Measurements from ENCODE around the gene NR2F2.

NR2F2 gene

DNA sequence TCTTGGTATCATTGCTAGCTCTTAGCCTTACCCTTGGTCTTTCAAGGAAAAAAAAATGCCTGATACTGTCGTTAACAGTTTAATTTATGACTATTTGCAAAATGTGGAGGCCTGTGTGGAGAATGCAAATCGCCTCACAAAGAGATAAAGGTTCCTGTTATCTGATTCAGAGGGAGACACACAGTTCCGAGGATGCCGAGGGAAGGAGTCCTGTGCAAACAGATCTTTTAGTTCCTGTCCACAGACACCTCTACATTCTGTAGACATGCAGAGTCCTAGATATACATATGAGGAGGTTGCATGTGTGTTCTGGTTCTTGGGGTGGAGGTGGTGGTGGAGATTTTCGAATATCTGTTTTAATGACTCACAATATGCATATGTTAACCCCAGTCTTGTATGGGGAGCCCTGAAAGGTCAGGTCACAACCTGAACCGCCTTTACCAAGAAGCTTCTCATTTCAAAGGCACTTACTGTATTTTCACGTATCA, 5.7 kb downstream of the NR2F2 start:
- ChIA-PET CTCF (interaction anchor here (0.7 to 4.5 kb wide), 6 partner anchors 9 to 235 kb away, joined by 3 to 45 read pairs (median 14); no protein-coding TSS in a partner anchor), POLR2A (interaction anchor here (0.8 to 1.4 kb wide), 6 partner anchors 9 to 1069 kb away, joined by 3 to 4 read pairs (median 4); no protein-coding TSS in a partner anchor)
- peak overlapping the region; percentile 96 for H3K4me3 ChIP-seq (ENCODE audit: low read depth, low read length)
- DNase-seq (ENCODE audit: low read depth, low spot score) = no peak
- TF ChIP-seq CTCF (IDR thresholded peaks at IDR 0.05; ENCODE audit: insufficient read depth, low read length, missing control alignments) = no peak

- no peak for DNase-seq (ENCODE audit: low read depth, low spot score)
- ChIA-PET POLR2A (interaction anchor here (0.8 to 1.4 kb wide), 3 partner anchors 10 to 64 kb away, joined by 4 read pairs; no protein-coding TSS in a partner anchor), CTCF (interaction anchor here (0.7 to 4.5 kb wide), 6 partner anchors 9 to 236 kb away, joined by 3 to 45 read pairs (median 14); no protein-coding TSS in a partner anchor)
- H3K4me3 ChIP-seq (ENCODE audit: low read depth, low read length) = peak overlapping the region; percentile 96
- no peak for TF ChIP-seq CTCF (IDR thresholded peaks at IDR 0.05; ENCODE audit: insufficient read depth, low read length, missing control alignments)
Observed at GRCh38 chr15:96336596-96337364, 6.3 kb downstream of the NR2F2 start.

DNA sequence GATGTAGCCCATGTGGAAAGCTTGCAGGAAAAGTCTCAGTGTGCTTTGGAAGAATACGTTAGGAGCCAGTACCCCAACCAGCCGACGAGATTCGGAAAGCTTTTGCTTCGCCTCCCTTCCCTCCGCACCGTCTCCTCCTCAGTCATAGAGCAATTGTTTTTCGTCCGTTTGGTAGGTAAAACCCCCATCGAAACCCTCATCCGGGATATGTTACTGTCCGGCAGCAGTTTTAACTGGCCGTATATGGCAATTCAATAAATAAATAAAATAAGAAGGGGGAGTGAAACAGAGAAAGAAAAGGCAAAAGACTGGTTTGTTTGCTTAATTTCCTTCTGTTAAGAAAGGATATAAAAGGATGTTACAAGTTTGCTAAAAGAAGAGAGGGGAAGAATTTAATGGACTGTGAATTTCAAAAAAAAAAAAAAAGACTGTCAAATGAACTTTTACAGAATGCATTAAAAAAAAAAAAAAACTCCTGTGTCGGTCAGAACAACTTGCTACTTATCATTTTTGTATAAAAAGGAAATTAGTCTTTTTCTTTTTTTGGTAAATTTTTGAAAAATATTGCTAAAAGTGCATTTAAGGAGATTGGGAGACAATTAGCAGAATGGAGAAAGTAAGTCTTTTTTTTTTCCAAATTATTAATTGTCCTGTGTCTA, 7.0 kb downstream of the NR2F2 start:
- ChIA-PET POLR2A (interaction anchor here (1.1 to 1.4 kb wide), 2 partner anchors 52 to 64 kb away, joined by 4 read pairs; no protein-coding TSS in a partner anchor), CTCF (interaction anchor here (1.2 to 11.2 kb wide), 5 partner anchors 10 to 18 kb away, joined by 3 to 127 read pairs (median 31); no protein-coding TSS in a partner anchor)
- no peak for DNase-seq (ENCODE audit: low read depth, low spot score)
- H3K4me3 ChIP-seq (ENCODE audit: low read depth, low read length) = peak overlapping the region; percentile 96
- TF ChIP-seq CTCF (IDR thresholded peaks at IDR 0.05; ENCODE audit: insufficient read depth, low read length, missing control alignments) = no peak

GRCh38 chr15:96338074-96338765, 7.7 kb downstream of the NR2F2 start:
- DNase-seq (ENCODE audit: low read depth, low spot score) = no peak
- TF ChIP-seq CTCF (IDR thresholded peaks at IDR 0.05; ENCODE audit: insufficient read depth, low read length, missing control alignments) = no peak
- ChIA-PET POLR2A (interaction anchor here (2.7 kb wide), 1 partner anchor 8 kb away, joined by 15 read pairs; the partner anchor contains the start of gene NR2F2), CTCF (interaction anchor here (1.2 to 11.2 kb wide), 4 partner anchors 9 to 17 kb away, joined by 3 to 127 read pairs (median 38); partner anchors contain the start of gene NR2F2)
- H3K4me3 ChIP-seq (ENCODE audit: low read depth, low read length) = peak overlapping the region; percentile 96

- ChIA-PET POLR2A (interaction anchor here (0.8 to 2.7 kb wide), 2 partner anchors 9 to 12 kb away, joined by 3 to 15 read pairs; partner anchors contain the start of gene NR2F2), CTCF (interaction anchor here (1.2 to 11.2 kb wide), 4 partner anchors 8 to 1079 kb away, joined by 3 to 127 read pairs (median 26); partner anchors contain the start of gene NR2F2)
- DNase-seq (ENCODE audit: low read depth, low spot score) = no peak
- peak overlapping the region; percentile 96 for H3K4me3 ChIP-seq (ENCODE audit: low read depth, low read length)
- no peak for TF ChIP-seq CTCF (IDR thresholded peaks at IDR 0.05; ENCODE audit: insufficient read depth, low read length, missing control alignments)
Observed at GRCh38 chr15:96338766-96339618, 8.5 kb downstream of the NR2F2 start.
